Fibroblast of mammary gland (primary cell): Measurements from ENCODE around the gene IGFBP1.

Source experiments
- DNase-seq: peaks from one replicate; pipeline ENCODE4 v3.0.0-alpha.2; 2010; ENCODE audit warnings: low read depth
- H3K4me3 ChIP-seq: 2 replicates; pipeline ENCODE4 v1.5.1; 2011; ENCODE audit warnings: low read depth, mild to moderate bottlenecking, low read length, moderate library complexity; ENCODE audit not compliant: control insufficient read depth
- TF ChIP-seq, protein P1 (sequence below): conservative IDR thresholded peaks from 2 replicates; pipeline ENCODE4 v1.5.1; 2011; ENCODE audit warnings: low read depth, low read length, inconsistent platforms; ENCODE audit not compliant: control insufficient read depth, insufficient read depth

The IGFBP1 gene

DNA sequence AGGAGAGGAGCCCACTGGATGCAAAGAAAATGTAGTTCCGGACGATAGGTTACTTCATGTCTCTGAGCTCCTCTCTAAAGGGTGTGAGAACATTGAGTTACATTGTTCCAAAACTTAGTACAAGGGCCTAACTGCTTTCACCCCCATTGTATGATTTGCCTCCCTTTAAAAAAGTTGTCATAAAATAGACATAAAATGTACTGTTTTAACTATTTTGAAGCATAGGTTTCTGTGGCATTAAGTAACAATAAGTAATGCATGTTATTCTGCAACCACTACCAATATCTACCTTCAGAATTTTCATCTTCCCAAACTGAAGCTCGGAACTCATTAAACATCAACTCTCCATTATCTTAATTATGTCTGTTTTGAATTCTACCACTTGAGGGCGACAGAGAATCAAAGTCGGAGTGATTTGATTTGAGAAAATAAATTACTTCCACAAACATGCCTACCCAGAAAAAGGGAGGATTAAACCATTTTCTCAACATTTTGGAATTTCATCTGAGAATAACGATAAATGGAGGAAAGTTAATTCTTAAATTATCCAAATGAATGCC is 2.7 kb downstream of the IGFBP1 start:
- TF ChIP-seq, protein P1, sequence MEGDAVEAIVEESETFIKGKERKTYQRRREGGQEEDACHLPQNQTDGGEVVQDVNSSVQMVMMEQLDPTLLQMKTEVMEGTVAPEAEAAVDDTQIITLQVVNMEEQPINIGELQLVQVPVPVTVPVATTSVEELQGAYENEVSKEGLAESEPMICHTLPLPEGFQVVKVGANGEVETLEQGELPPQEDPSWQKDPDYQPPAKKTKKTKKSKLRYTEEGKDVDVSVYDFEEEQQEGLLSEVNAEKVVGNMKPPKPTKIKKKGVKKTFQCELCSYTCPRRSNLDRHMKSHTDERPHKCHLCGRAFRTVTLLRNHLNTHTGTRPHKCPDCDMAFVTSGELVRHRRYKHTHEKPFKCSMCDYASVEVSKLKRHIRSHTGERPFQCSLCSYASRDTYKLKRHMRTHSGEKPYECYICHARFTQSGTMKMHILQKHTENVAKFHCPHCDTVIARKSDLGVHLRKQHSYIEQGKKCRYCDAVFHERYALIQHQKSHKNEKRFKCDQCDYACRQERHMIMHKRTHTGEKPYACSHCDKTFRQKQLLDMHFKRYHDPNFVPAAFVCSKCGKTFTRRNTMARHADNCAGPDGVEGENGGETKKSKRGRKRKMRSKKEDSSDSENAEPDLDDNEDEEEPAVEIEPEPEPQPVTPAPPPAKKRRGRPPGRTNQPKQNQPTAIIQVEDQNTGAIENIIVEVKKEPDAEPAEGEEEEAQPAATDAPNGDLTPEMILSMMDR = peak; percentile 67
- DNase-seq = peak; percentile 57
- H3K4me3 ChIP-seq = no peak overlapping the region

DNA sequence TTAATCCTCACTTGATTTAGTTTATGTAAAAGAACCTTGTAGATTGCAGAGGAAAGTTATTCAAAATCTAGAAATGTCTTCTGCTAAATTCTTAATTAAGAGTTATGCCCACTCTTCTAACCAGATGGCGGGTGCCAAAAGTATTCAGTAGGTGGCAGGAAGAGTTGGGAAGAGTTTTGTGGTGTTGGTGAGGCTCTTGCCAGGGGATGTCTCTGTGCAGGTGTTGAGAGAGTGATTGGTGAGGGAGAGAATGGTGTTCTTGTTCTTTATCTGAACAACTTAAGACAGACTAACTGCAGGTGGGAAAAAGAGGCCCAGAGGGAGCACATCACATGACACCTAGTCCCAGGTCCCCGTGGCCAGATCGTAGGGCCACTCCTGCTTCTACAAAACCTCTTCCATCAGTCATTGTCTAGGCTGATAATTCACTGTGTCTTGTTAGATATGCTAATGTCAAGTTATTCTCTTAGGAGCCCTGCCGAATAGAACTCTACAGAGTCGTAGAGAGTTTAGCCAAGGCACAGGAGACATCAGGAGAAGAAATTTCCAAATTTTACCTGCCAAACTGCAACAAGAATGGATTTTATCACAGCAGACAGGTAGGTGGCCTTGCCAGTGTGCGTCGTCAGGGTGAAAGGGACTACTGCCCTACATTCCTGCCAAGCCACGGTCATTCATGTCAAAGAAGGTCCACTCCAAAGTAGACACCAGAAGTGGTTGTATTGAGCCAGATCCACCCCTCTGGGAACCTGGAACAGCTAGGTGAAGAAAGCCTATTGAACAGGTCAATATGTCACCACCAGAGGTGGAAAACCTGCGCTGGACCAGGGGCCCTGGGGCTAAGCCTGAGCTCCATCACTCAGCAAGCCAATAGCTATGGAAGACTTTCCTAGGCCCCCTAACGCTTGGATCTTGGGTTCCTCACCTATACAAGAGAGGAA is 3.4 kb downstream of the IGFBP1 start:
- TF ChIP-seq, protein P1 = no peak

DNA sequence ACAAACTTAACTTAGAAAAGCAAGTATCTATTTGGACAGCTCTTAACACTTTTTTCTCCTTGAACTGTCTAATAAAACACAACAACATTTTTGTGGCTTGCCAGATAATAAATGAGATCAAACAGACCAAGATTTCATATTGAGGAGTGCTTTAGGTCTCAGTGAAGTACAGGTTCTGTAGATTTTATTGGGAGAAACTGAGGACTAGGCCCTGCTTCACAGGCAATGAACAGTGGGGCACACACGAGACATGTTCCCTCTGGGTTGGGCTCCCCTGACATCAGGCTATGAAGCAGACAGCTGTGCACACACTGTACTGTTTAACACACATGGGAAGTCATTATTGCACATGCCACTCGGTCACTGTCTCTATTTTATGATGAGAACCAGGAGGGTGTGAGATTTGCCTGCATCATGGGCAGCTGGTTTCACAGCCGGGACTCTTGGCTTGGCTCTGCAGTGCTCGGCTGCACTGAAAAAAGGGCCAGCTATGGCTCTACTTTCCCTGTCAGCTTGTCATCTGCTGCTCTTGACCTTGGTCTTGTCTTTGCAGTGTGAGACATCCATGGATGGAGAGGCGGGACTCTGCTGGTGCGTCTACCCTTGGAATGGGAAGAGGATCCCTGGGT is 4.2 kb downstream of the IGFBP1 start:
- H3K4me3 ChIP-seq = no peak overlapping the region
- DNase-seq = no peak
- TF ChIP-seq, protein P1 = no peak

More for the DNA sequence above, 3.4 kb downstream of the IGFBP1 start:
- no peak for DNase-seq
- H3K4me3 ChIP-seq = no peak overlapping the region

DNA sequence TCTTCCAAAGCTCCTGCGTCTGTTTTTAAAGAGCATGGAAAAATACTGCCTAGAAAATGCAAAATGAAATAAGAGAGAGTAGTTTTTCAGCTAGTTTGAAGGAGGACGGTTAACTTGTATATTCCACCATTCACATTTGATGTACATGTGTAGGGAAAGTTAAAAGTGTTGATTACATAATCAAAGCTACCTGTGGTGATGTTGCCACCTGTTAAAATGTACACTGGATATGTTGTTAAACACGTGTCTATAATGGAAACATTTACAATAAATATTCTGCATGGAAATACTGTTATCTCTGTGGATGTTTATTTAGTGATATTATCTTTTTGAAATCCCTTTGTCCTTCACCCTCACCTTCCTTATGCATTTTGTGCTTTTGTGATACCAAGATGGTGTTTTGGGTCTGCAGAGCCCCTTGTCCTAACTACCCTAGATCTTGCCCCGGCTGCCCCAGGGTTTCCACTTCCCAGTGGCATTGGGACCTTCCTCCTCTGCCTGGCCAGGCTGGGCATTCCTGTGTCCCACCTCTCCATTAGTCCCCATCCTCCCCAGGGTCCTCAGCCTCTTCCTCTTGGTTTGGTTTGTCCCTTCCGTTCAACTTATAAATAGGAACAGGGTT is 5.2 kb downstream of the IGFBP1 start:
- TF ChIP-seq, protein P1 = no peak
- no peak for DNase-seq
- H3K4me3 ChIP-seq = no peak overlapping the region

DNA sequence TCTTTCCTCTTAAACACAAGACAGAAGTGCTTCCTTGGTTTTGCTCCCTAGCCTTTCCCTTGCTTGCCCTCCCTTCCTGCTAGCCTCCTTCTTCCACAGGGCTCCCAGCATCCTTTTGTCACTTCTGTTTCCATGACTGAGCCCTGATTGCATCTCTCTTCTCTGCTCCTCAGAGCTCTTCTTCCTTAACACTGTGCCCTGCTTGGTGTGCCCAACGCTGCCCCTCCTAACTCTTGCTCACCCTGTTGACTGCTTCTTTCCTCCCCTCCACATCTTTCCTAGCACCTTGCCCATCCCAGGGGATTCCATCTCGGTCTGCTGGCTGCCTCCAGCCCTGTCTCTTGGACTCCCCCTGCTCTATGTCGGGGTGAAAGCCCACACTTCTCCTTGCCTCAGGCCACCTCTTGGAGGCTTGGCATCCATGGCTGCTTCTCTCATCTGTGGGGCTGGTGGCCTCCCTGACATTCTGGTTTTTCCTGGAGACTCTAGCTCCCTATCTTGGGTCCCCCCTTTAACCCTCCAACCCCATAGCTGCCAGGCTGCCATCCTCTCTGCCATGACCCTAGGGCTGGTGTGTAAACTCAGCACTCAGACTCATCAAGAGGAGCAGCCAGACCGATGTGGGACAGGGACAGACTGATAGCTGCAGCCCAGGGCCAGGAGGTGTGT is 5.8 kb downstream of the IGFBP1 start:
- H3K4me3 ChIP-seq = no peak overlapping the region
- DNase-seq = no peak
- TF ChIP-seq, protein P1 = no peak

DNA sequence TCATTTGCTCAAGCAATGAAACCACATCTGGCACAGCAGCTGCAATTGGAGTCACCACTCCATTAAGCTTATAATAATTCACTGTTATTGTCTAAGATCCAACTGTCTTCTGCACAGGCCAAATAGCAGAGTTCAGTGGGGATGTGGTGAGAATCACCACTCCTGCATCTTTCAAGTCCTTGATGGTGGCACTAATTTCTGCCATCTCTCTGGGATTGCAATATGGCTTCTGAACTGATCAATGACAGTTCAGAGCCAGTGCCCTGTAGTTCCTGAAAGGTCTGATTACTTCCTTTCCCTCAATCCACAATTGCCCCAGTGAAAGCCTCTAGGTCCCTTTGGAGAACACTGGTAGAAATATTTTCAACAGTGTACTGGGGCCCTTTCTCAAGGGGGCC is 6.4 kb downstream of the IGFBP1 start:
- DNase-seq = no peak
- TF ChIP-seq, protein P1 = no peak
- no peak overlapping the region for H3K4me3 ChIP-seq
